GM21528 (cell line): ENCODE results near the gene STRA6.

Experiments used
- ATAC-seq: cut with Tn5 transposase; IDR thresholded peaks from one replicate; pipeline ENCODE4 v1.9.1; 2021; ENCODE audit warnings: mild to moderate bottlenecking, moderate library complexity; ENCODE audit not compliant: unreplicated experiment, low FRiP score

The STRA6 gene

GRCh38 chr15:74208901-74209559 lies 6.4 kb upstream of the STRA6 start:
- no peak for ATAC-seq

GRCh38 chr15:74208496-74208895 lies 5.9 kb upstream of the STRA6 start:
- no peak for ATAC-seq

- ATAC-seq, result no peak
These were observed 5.3 kb upstream of the STRA6 start for GRCh38 chr15:74207652-74208440.

- no peak for ATAC-seq
These were observed 4.3 kb upstream of the STRA6 start for GRCh38 chr15:74206801-74207281.

- no peak for ATAC-seq
These were observed 3.0 kb upstream of the STRA6 start for GRCh38 chr15:74205582-74205947.

GRCh38 chr15:74203914-74204431 lies 1.4 kb upstream of the STRA6 start:
- no peak for ATAC-seq

GRCh38 chr15:74201710-74202420 lies 722 bp downstream of the STRA6 start:
- no peak for ATAC-seq

- no peak for ATAC-seq
These were observed 1.6 kb downstream of the STRA6 start for GRCh38 chr15:74200871-74201419.

- no peak for ATAC-seq
These were observed 2.2 kb downstream of the STRA6 start for GRCh38 chr15:74200412-74200815.

- no peak for ATAC-seq
These were observed 3.3 kb downstream of the STRA6 start for GRCh38 chr15:74199297-74199652.

GRCh38 chr15:74197176-74197965 lies 5.2 kb downstream of the STRA6 start:
- ATAC-seq, result no peak

- ATAC-seq, result no peak
These were observed 6.4 kb downstream of the STRA6 start for GRCh38 chr15:74196175-74196574.

- no peak for ATAC-seq
These were observed 7.7 kb downstream of the STRA6 start for GRCh38 chr15:74194572-74195559.

GRCh38 chr15:74193905-74194304 lies 8.7 kb downstream of the STRA6 start:
- ATAC-seq, result no peak

GRCh38 chr15:74193299-74193718 lies 9.3 kb downstream of the STRA6 start:
- ATAC-seq, result no peak

GRCh38 chr15:74192751-74193150 lies 9.8 kb downstream of the STRA6 start:
- ATAC-seq, result no peak

- ATAC-seq, result no peak
These were observed 10.8 kb downstream of the STRA6 start for GRCh38 chr15:74191798-74192197.

GRCh38 chr15:74188216-74188615 lies 14.4 kb downstream of the STRA6 start:
- no peak for ATAC-seq
